H1 (cell line): ENCODE data around the gene DHRS13. TPM values are rescaled to one million over a fixed set of nuclear protein-coding genes. Genes with fewer than 3 reads are reported as not detected.

Source experiments
- CTCF ChIA-PET: fragments of 300-600 bp; sonication (Branson Sonifier 250); formaldehyde crosslinking; loops from one replicate; lab custom pipeline; 2021; ENCODE audit not compliant: partially characterized antibody; lab: Charles Lee
- POLR2A ChIA-PET: fragments of 300-600 bp; sonication (Branson Sonifier 250); formaldehyde crosslinking; loops from one replicate; lab custom pipeline; 2021; ENCODE audit warnings: inconsistent platforms; ENCODE audit not compliant: partially characterized antibody; lab: Charles Lee
- DNase-seq, 2 experiments: peaks; one replicate each; pipeline versions ENCODE4 v3.0.0 to v3.0.0-alpha.2; 2010 to 2022; ENCODE audit warnings: low spot score in 2 of 2, low read depth in 1 of 2, mixed read lengths in 1 of 2
- FAIRE-seq: peaks from 2 replicates; lab custom pipeline; 2011; peaks lifted over from hg19 to GRCh38; lab: Jason Lieb, UNC
- H2AFZ ChIP-seq: 2 replicates; pipeline ENCODE4 v1.8.1; 2012; ENCODE audit warnings: low read length, inconsistent platforms
- H2AK5ac ChIP-seq: 2 replicates; pipeline ENCODE4 v1.6.1; 2013; ENCODE audit warnings: low read depth, low read length
- H2BK120ac ChIP-seq: replicated peaks from 2 replicates; pipeline ENCODE3; 2013; ENCODE audit warnings: low read depth, low read length, inconsistent platforms
- H2BK12ac ChIP-seq: 2 replicates; pipeline ENCODE4 v1.6.1; 2013; ENCODE audit warnings: low read depth, low read length
- H2BK15ac ChIP-seq: 2 replicates; pipeline ENCODE4 v1.6.1; 2013; ENCODE audit warnings: low read length
- H2BK20ac ChIP-seq: 2 replicates; pipeline ENCODE4 v1.6.1; 2013; ENCODE audit warnings: low read length
- H2BK5ac ChIP-seq: 2 replicates; pipeline ENCODE4 v1.6.1; 2013; ENCODE audit warnings: low read depth, low read length
- H3K14ac ChIP-seq: 2 replicates; pipeline ENCODE4 v1.6.1; 2013; ENCODE audit warnings: inconsistent platforms; ENCODE audit not compliant: insufficient read length
- H3K18ac ChIP-seq: 2 replicates; pipeline ENCODE4 v1.6.1; 2013; ENCODE audit warnings: low read length; ENCODE audit errors: extremely low read depth
- H3K23ac ChIP-seq: 2 replicates; pipeline ENCODE4 v1.6.1; 2013; ENCODE audit warnings: inconsistent platforms; ENCODE audit not compliant: insufficient read length
- H3K23me2 ChIP-seq: 2 replicates; pipeline ENCODE4 v1.6.1; 2013; ENCODE audit warnings: low read depth, low read length
- H3K27ac ChIP-seq: 2 replicates; pipeline ENCODE4 v1.6.1; 2011; ENCODE audit warnings: low read depth, low read length, inconsistent platforms
- H3K27me3 ChIP-seq, 4 experiments: replicated peaks in 1 of 4; 1 replicate in 1 of 4; 2 replicates in 3 of 4; pipeline versions ENCODE4 v1.6.1 to v1.8.1; 2011 to 2013; ENCODE audit warnings: low read length in 3 of 4, mild to moderate bottlenecking in 3 of 4, inconsistent platforms in 2 of 4, mixed read lengths in 2 of 4, moderate library complexity in 1 of 4; ENCODE audit not compliant: control insufficient read depth in 3 of 4, insufficient read depth in 3 of 4; ENCODE audit errors: extremely low read depth in 1 of 4
- H3K36me3 ChIP-seq, 4 experiments: 2 replicates each; pipeline versions ENCODE4 v1.6.1 to v1.8.1; 2011 to 2013; ENCODE audit warnings: mild to moderate bottlenecking in 4 of 4, low read length in 3 of 4, moderate library complexity in 2 of 4, control low read depth in 1 of 4, inconsistent platforms in 1 of 4; ENCODE audit not compliant: insufficient read depth in 4 of 4, control insufficient read depth in 2 of 4
- H3K4ac ChIP-seq: replicated peaks from 2 replicates; pipeline ENCODE3; 2013; ENCODE audit warnings: low read length, low read depth, mixed read lengths, inconsistent platforms; ENCODE audit not compliant: insufficient read length
- H3K4me1 ChIP-seq, 4 experiments: replicated peaks in 1 of 4; 1 replicate in 1 of 4; 2 replicates in 3 of 4; pipeline versions ENCODE4 v1.6.1 to v1.8.1; 2011 to 2013; ENCODE audit warnings: low read length in 3 of 4, inconsistent platforms in 2 of 4, mixed read lengths in 1 of 4; ENCODE audit not compliant: insufficient read depth in 4 of 4, control insufficient read depth in 3 of 4
- H3K4me2 ChIP-seq, 2 experiments: 2 replicates each; pipeline versions ENCODE4 v1.6.1 to v1.8.1; 2011 to 2013; ENCODE audit warnings: low read depth in 2 of 2, low read length in 2 of 2, control low read depth in 1 of 2, inconsistent platforms in 1 of 2, mild to moderate bottlenecking in 1 of 2; ENCODE audit not compliant: insufficient read depth in 1 of 2
- H3K4me3 ChIP-seq, 4 experiments: fragments of 200-600, 300-600 bp in 1 of 4; sonication (generic), shearing (Covaris generic), sonication (Bioruptor Twin) in 1 of 4; 2 replicates each; pipeline versions ENCODE4 v1.5.1 to v1.8.1; 2011 to 2016; ENCODE audit warnings: low read length in 4 of 4, low read depth in 3 of 4, control low read depth in 2 of 4, inconsistent platforms in 2 of 4, mild to moderate bottlenecking in 2 of 4, mixed read lengths in 1 of 4, moderate library complexity in 1 of 4; ENCODE audit not compliant: insufficient read depth in 2 of 4; ENCODE audit errors: extremely low read depth in 1 of 4
- H3K56ac ChIP-seq: replicated peaks from 2 replicates; pipeline ENCODE3; 2013; ENCODE audit warnings: low read depth, mild to moderate bottlenecking, mixed read lengths, low read length, inconsistent platforms; ENCODE audit not compliant: insufficient read length
- H3K79me1 ChIP-seq: 2 replicates; pipeline ENCODE4 v1.6.1; 2013; ENCODE audit warnings: low read depth, low read length, control low read depth
- H3K79me2 ChIP-seq, 2 experiments: 2 replicates each; pipeline versions ENCODE4 v1.6.1 to v1.8.1; 2012 to 2013; ENCODE audit warnings: low read length in 2 of 2, mild to moderate bottlenecking in 2 of 2, inconsistent platforms in 1 of 2; ENCODE audit not compliant: insufficient read depth in 2 of 2, control insufficient read depth in 1 of 2
- H3K9ac ChIP-seq, 4 experiments: replicated peaks in 1 of 4; 1 replicate in 1 of 4; 2 replicates in 3 of 4; pipeline versions ENCODE4 v1.6.1 to v1.8.1; 2011 to 2013; ENCODE audit warnings: low read depth in 3 of 4, low read length in 3 of 4, control low read depth in 2 of 4, mild to moderate bottlenecking in 2 of 4, moderate library complexity in 2 of 4, inconsistent platforms in 1 of 4; ENCODE audit errors: extremely low read depth in 1 of 4
- H3K9me3 ChIP-seq, 2 experiments: 2 replicates each; pipeline versions ENCODE4 v1.6.1 to v1.8.1; 2012 to 2013; ENCODE audit warnings: mild to moderate bottlenecking in 2 of 2, moderate library complexity in 2 of 2, control low read depth in 1 of 2, inconsistent platforms in 1 of 2, low read depth in 1 of 2, low read length in 1 of 2, mixed read lengths in 1 of 2; ENCODE audit not compliant: insufficient read depth in 2 of 2
- H4K20me1 ChIP-seq, 2 experiments: replicated peaks in 1 of 2; 2 replicates each; pipeline versions ENCODE3 to v1.8.1; 2011 to 2013; ENCODE audit warnings: inconsistent platforms in 2 of 2, low read length in 2 of 2, mild to moderate bottlenecking in 1 of 2; ENCODE audit not compliant: insufficient read depth in 2 of 2, control insufficient read depth in 1 of 2
- H4K5ac ChIP-seq: 2 replicates; pipeline ENCODE4 v1.6.1; 2013; ENCODE audit warnings: low read length, low read depth, mixed read lengths, inconsistent platforms; ENCODE audit not compliant: insufficient read length
- H4K8ac ChIP-seq: 2 replicates; pipeline ENCODE4 v1.8.0; 2013; ENCODE audit warnings: mild to moderate bottlenecking, moderate library complexity, low read length, inconsistent platforms; ENCODE audit not compliant: insufficient read depth; ENCODE audit errors: extremely low read depth
- H4K91ac ChIP-seq: replicated peaks from 2 replicates; pipeline ENCODE3; 2013; ENCODE audit warnings: low read length, mixed read lengths, inconsistent platforms; ENCODE audit not compliant: insufficient read length
- ASH2L ChIP-seq: fragments of 200-600, 300-600 bp; sonication (generic); IDR thresholded peaks from one replicate; pipeline ENCODE4 v1.7.1; 2017; ENCODE audit warnings: low read length
- NANOG ChIP-seq: IDR thresholded peaks from 2 replicates; pipeline ENCODE4 v1.6.1; 2011; ENCODE audit warnings: low read length, low read depth, mild to moderate bottlenecking, inconsistent platforms; ENCODE audit not compliant: insufficient read depth, poor library complexity, severe bottlenecking
- RAD21 ChIP-seq, 2 experiments: IDR thresholded peaks in 1 of 2; conservative IDR thresholded peaks in 1 of 2; 2 replicates each; pipeline ENCODE4 v1.6.1; 2011; ENCODE audit warnings: low read depth in 2 of 2, low read length in 2 of 2, improper control_type of control experiment in 1 of 2, inconsistent platforms in 1 of 2, mild to moderate bottlenecking in 1 of 2, moderate library complexity in 1 of 2
- WGBS, 2 experiments: shearing (Covaris generic) in 1 of 2; methylation state at CpG; one replicate each; pipeline versions ENCODE4 v1.1.6 to v1.1.7; 2013 to 2015; ENCODE audit warnings: low lambda C conversion rate in 2 of 2, mixed read lengths in 2 of 2, inconsistent platforms in 1 of 2, low coverage in 1 of 2, missing lambda C conversion rate in 1 of 2; ENCODE audit not compliant: insufficient replicate concordance in 2 of 2, insufficient coverage in 1 of 2, insufficient read length in 1 of 2; ENCODE audit errors: extremely low coverage in 1 of 2, missing lambda C conversion rate in 1 of 2; 5-methylcytosine and 5-hydroxymethylcytosine counted together
- polyA plus RNA-seq, 7 experiments: library from polyadenylated mRNA; depleted of rRNA in 3 of 7; stranded (reverse) in 5 of 7; unstranded in 2 of 7; fragments of >200 nt in 5 of 7; fragments of 200-250 nt in 2 of 7; gene quantifications; 1 replicate in 5 of 7; 2 replicates in 1 of 7; 4 replicates in 1 of 7; pipeline versions ENCODE4 v1.2.1 to v1.2.3, GENCODE V29; 2011 to 2013; ENCODE audit warnings: missing spikeins in 2 of 7, mixed read lengths in 2 of 7
- total RNA-seq: library from RNA; stranded (reverse); fragmentation: NEBNext Ultra II Directional; extraction: Animal tissue kit (Norgen Biotek cat#: 25700); gene quantifications from 2 replicates; pipeline ENCODE4 v1.2.1, GENCODE V29; 2021
- TF ChIP-seq, protein P1 (sequence below), 3 experiments: IDR thresholded peaks; 1 replicate in 2 of 3; 2 replicates in 1 of 3; pipeline versions ENCODE4 v1.5.1 to v1.6.1; 2011; ENCODE audit warnings: low read length in 3 of 3, mild to moderate bottlenecking in 3 of 3, inconsistent platforms in 2 of 3, low read depth in 1 of 3, moderate library complexity in 1 of 3; ENCODE audit not compliant: insufficient read depth in 1 of 3; ENCODE audit errors: control extremely low read depth in 1 of 3

Gene DHRS13
- total and polyA plus RNA-seq, 2 of the 8 experiments (the other 6 are each of a cell fraction or from before 2014, with no cell fraction given): 23.7 to 30.0 TPM

- H3K27ac ChIP-seq: no peak overlapping the region
- TF ChIP-seq RAD21 (IDR thresholded peaks at IDR 0.05 in 1 of 2, conservative IDR thresholded peaks at IDR 0.05 in 1 of 2; ENCODE audit: low read depth in 2 of 2, low read length in 2 of 2) (peak; percentile 33 to 51; a peak in 3 of 4 replicates), ASH2L (no peak), NANOG (no peak)
- TF ChIP-seq, protein P1, sequence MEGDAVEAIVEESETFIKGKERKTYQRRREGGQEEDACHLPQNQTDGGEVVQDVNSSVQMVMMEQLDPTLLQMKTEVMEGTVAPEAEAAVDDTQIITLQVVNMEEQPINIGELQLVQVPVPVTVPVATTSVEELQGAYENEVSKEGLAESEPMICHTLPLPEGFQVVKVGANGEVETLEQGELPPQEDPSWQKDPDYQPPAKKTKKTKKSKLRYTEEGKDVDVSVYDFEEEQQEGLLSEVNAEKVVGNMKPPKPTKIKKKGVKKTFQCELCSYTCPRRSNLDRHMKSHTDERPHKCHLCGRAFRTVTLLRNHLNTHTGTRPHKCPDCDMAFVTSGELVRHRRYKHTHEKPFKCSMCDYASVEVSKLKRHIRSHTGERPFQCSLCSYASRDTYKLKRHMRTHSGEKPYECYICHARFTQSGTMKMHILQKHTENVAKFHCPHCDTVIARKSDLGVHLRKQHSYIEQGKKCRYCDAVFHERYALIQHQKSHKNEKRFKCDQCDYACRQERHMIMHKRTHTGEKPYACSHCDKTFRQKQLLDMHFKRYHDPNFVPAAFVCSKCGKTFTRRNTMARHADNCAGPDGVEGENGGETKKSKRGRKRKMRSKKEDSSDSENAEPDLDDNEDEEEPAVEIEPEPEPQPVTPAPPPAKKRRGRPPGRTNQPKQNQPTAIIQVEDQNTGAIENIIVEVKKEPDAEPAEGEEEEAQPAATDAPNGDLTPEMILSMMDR (IDR thresholded peaks at IDR 0.05; ENCODE audit: control extremely low read depth in 1 of 3, insufficient read depth in 1 of 3, low read depth in 1 of 3, low read length in 3 of 3): peak; percentile 30 to 61 (median 47)
- no peak overlapping the region for H2BK12ac ChIP-seq
- no peak overlapping the region for H3K23ac ChIP-seq
- H3K9ac ChIP-seq: no peak overlapping the region
- peaks cover 49 to 87% (median 84%) of the 10 kb centered on the region in 4 experiments for H3K36me3 ChIP-seq
- no peak overlapping the region for H3K4me2 ChIP-seq
- no peak overlapping the region for H2BK5ac ChIP-seq
- no peak overlapping the region for H3K4me3 ChIP-seq
- FAIRE-seq (no peak), DNase-seq (no peak)
- H2AK5ac ChIP-seq: no peak overlapping the region
- no peak overlapping the region for H2BK120ac ChIP-seq
- no peak overlapping the region for H2BK20ac ChIP-seq
- no peak overlapping the region for H2AFZ ChIP-seq
- H3K18ac ChIP-seq: no peak overlapping the region
- H4K91ac ChIP-seq: no peak overlapping the region
- no peaks in the 10 kb centered on the region; a peak in 2 of 7 replicates for H3K4me1 ChIP-seq
- H3K9me3 ChIP-seq: no peaks in the 10 kb centered on the region
- H2BK15ac ChIP-seq: no peak overlapping the region
- CTCF ChIA-PET: interaction anchor here (0.5 to 16.4 kb wide), 21 partner anchors 7 to 214 kb away, joined by 3 to 123 read pairs (median 4); partner anchors contain the start of genes DHRS13 and TLCD1
- WGBS, 2 experiments: 77% methylated on average over 6 of the region's 6 CpGs; no CpG with 5 or more reads in 1 of the 2 experiments
- H3K14ac ChIP-seq: no peak overlapping the region
- POLR2A ChIA-PET: interaction anchor here (1.0 to 2.4 kb wide), 6 partner anchors 9 to 196 kb away, joined by 3 to 7 read pairs (median 5); partner anchors contain the start of gene RPL23A
- no peak overlapping the region for H4K8ac ChIP-seq
- H3K4ac ChIP-seq: no peak overlapping the region
- H3K79me1 ChIP-seq: peaks cover 3% of the 10 kb centered on the region; the same call in 1 of the 2 replicates
- H3K56ac ChIP-seq: no peak overlapping the region
- H3K27me3 ChIP-seq: no peaks in the 10 kb centered on the region
- no peak overlapping the region for H4K5ac ChIP-seq
- 0 out of 4 replicates have a peak, but pooled peaks cover 0 to 2% of the 10 kb centered on the region in 2 experiments for H3K79me2 ChIP-seq
- peaks cover 5 to 16% of the 10 kb centered on the region in 2 experiments for H4K20me1 ChIP-seq
- no peaks in the 10 kb centered on the region for H3K23me2 ChIP-seq
Observed at GRCh38 chr17:28916302-28916934, 13.5 kb upstream of the DHRS13 start.
